Testis (tissue), 2 donors: ENCODE results near the gene LRRC18.

Source experiments
- CTCF ChIP-seq, 3 experiments: fragments of 450-650 bp in 2 of 3; fragments of 200-600 bp in 1 of 3; sonication (generic) in 1 of 3; IDR thresholded peaks; one replicate each; pipeline ENCODE4 v1.5.1; 2016 to 2019; ENCODE audit warnings: antibody characterized with exemption in 3 of 3, mild to moderate bottlenecking in 2 of 3, moderate library complexity in 1 of 3
- POLR2A ChIP-seq: fragments of 450-650 bp; IDR thresholded peaks from one replicate; pipeline ENCODE4 v1.6.1; 2017; ENCODE audit warnings: antibody characterized with exemption, mild to moderate bottlenecking, moderate library complexity

GRCh38 chr10:48924988-48925387 lies 14.7 kb downstream of the LRRC18 start:
- no peak for TF ChIP-seq CTCF (IDR thresholded peaks at IDR 0.05)
- no peak for TF ChIP-seq POLR2A
